Stimulated activated memory B cell treated with anti-CD40 and anti-IgM and Interleukin-4, amounts not matched to agents 10 μg/mL and 1 μg/mL and 100 μg/mL, for 72 hours (primary cell): ENCODE measurements around the gene AP1S3.

Source experiments
- ATAC-seq: fragments of 150-1000 bp; cut with Tn5 transposase; 2 replicates; pipeline ENCODE4 v1.10.0; 2021
- H3K27ac Mint-ChIP-seq: one replicate; pipeline ENCODE4 v1.8.0; 2022; ENCODE audit warnings: mild to moderate bottlenecking, mixed read lengths
- H3K27me3 Mint-ChIP-seq: one replicate; pipeline ENCODE4 v1.8.0; 2022; ENCODE audit warnings: mixed read lengths
- H3K36me3 Mint-ChIP-seq: one replicate; pipeline ENCODE4 v1.8.0; 2022; ENCODE audit warnings: mixed read lengths
- H3K4me1 Mint-ChIP-seq: one replicate; pipeline ENCODE4 v1.8.0; 2022; ENCODE audit warnings: mixed read lengths
- H3K4me3 Mint-ChIP-seq: one replicate; pipeline ENCODE4 v1.8.0; 2022; ENCODE audit warnings: mild to moderate bottlenecking, moderate library complexity, mixed read lengths
- H3K9me3 Mint-ChIP-seq: one replicate; pipeline ENCODE4 v1.8.0; 2022; ENCODE audit warnings: mixed read lengths

AP1S3 gene

GRCh38 chr2:223712642-223713041 lies 124.7 kb downstream of the AP1S3 start:
- Mint-ChIP-seq H3K27ac (no peak overlapping the region), H3K27me3 (no peaks in the 10 kb centered on the region), H3K4me3 (no peak overlapping the region), H3K4me1 (no peaks in the 10 kb centered on the region), H3K36me3 (peaks cover 10% of the 10 kb centered on the region), H3K9me3 (no peaks in the 10 kb centered on the region)
- ATAC-seq: no peak

- Mint-ChIP-seq H3K4me3 (no peak overlapping the region), H3K4me1 (no peaks in the 10 kb centered on the region), H3K27ac (no peak overlapping the region), H3K36me3 (peaks cover 1% of the 10 kb centered on the region), H3K27me3 (no peaks in the 10 kb centered on the region), H3K9me3 (no peaks in the 10 kb centered on the region)
- no peak for ATAC-seq
Observed at GRCh38 chr2:223711596-223712326, 125.6 kb downstream of the AP1S3 start.
